SK-N-SH treated with all-trans-retinoic acid at 6 μM for 48 hours (cell line): ENCODE results near the gene ICA1.

Source experiments
- CSRNP3 ChIP-seq: fragments of 250-450 bp; sonication (Bioruptor Pico); IDR thresholded peaks from 2 replicates; pipeline ENCODE4 v1.5.1; 2021; ENCODE audit warnings: mild to moderate bottlenecking, moderate library complexity
- POU6F1 ChIP-seq: fragments of 250-450 bp; sonication (Bioruptor Pico); IDR thresholded peaks from 2 replicates; pipeline ENCODE4 v1.8.0; 2021; ENCODE audit warnings: low read depth, mild to moderate bottlenecking, moderate library complexity, borderline replicate concordance
- RARB ChIP-seq: fragments of 250-450 bp; sonication (Bioruptor Pico); IDR thresholded peaks from 2 replicates; pipeline ENCODE4 v1.8.0; 2021; ENCODE audit warnings: mild to moderate bottlenecking, moderate library complexity
- TCF4 ChIP-seq: fragments of 250-450 bp; sonication (Bioruptor Pico); IDR thresholded peaks from 2 replicates; pipeline ENCODE4 v1.8.0; 2021; ENCODE audit warnings: mild to moderate bottlenecking, moderate library complexity, borderline replicate concordance
- TOX ChIP-seq: fragments of 250-450 bp; sonication (Bioruptor Pico); IDR thresholded peaks from 2 replicates; pipeline ENCODE4 v1.8.0; 2021; ENCODE audit warnings: mild to moderate bottlenecking, moderate library complexity, borderline replicate concordance
- ZFP30 ChIP-seq: fragments of 450-650 bp; formaldehyde crosslinking; IDR thresholded peaks from 2 replicates; pipeline ENCODE4 v1.5.0; 2022; ENCODE audit warnings: mild to moderate bottlenecking, moderate library complexity
- ZNF565 ChIP-seq: fragments of 450-650 bp; formaldehyde crosslinking; conservative IDR thresholded peaks from 2 replicates; pipeline ENCODE4 v1.5.0; 2020; ENCODE audit warnings: low read depth, mild to moderate bottlenecking, moderate library complexity
- ZNF70 ChIP-seq: fragments of 450-650 bp; formaldehyde crosslinking; IDR thresholded peaks from 2 replicates; pipeline ENCODE4 v1.5.0; 2020; ENCODE audit warnings: mild to moderate bottlenecking, moderate library complexity
- TF ChIP-seq, protein P1 (sequence below): fragments of 250-450 bp; sonication (Bioruptor Pico); IDR thresholded peaks from 2 replicates; pipeline ENCODE4 v1.5.0; 2020; ENCODE audit warnings: mild to moderate bottlenecking, moderate library complexity
- TF ChIP-seq, protein P2 (sequence below): fragments of 250-450 bp; sonication (Bioruptor Pico); IDR thresholded peaks from 2 replicates; pipeline ENCODE4 v1.8.0; 2020; ENCODE audit warnings: mild to moderate bottlenecking, moderate library complexity, borderline replicate concordance
- TF ChIP-seq, protein P3 (sequence below): fragments of 250-450 bp; sonication (Bioruptor Pico); IDR thresholded peaks from 2 replicates; pipeline ENCODE4 v1.5.1; 2020; ENCODE audit warnings: low read depth, mild to moderate bottlenecking, moderate library complexity

GRCh38 chr7:8109196-8110022 is 152.6 kb downstream of the ICA1 start:
- TF ChIP-seq CSRNP3 (CRISPR knock-in tag) = no peak
- no peak for TF ChIP-seq ZNF70
- no peak for TF ChIP-seq TOX
- TF ChIP-seq, protein P1, sequence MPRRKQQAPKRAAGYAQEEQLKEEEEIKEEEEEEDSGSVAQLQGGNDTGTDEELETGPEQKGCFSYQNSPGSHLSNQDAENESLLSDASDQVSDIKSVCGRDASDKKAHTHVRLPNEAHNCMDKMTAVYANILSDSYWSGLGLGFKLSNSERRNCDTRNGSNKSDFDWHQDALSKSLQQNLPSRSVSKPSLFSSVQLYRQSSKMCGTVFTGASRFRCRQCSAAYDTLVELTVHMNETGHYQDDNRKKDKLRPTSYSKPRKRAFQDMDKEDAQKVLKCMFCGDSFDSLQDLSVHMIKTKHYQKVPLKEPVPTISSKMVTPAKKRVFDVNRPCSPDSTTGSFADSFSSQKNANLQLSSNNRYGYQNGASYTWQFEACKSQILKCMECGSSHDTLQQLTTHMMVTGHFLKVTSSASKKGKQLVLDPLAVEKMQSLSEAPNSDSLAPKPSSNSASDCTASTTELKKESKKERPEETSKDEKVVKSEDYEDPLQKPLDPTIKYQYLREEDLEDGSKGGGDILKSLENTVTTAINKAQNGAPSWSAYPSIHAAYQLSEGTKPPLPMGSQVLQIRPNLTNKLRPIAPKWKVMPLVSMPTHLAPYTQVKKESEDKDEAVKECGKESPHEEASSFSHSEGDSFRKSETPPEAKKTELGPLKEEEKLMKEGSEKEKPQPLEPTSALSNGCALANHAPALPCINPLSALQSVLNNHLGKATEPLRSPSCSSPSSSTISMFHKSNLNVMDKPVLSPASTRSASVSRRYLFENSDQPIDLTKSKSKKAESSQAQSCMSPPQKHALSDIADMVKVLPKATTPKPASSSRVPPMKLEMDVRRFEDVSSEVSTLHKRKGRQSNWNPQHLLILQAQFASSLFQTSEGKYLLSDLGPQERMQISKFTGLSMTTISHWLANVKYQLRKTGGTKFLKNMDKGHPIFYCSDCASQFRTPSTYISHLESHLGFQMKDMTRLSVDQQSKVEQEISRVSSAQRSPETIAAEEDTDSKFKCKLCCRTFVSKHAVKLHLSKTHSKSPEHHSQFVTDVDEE (CRISPR knock-in tag) = no peak
- TF ChIP-seq ZNF565 (CRISPR knock-in tag) = no peak
- TF ChIP-seq, protein P2, sequence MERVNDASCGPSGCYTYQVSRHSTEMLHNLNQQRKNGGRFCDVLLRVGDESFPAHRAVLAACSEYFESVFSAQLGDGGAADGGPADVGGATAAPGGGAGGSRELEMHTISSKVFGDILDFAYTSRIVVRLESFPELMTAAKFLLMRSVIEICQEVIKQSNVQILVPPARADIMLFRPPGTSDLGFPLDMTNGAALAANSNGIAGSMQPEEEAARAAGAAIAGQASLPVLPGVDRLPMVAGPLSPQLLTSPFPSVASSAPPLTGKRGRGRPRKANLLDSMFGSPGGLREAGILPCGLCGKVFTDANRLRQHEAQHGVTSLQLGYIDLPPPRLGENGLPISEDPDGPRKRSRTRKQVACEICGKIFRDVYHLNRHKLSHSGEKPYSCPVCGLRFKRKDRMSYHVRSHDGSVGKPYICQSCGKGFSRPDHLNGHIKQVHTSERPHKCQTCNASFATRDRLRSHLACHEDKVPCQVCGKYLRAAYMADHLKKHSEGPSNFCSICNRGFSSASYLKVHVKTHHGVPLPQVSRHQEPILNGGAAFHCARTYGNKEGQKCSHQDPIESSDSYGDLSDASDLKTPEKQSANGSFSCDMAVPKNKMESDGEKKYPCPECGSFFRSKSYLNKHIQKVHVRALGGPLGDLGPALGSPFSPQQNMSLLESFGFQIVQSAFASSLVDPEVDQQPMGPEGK = no peak
- no peak for TF ChIP-seq RARB (CRISPR knock-in tag)
- no peak for TF ChIP-seq TCF4 (CRISPR knock-in tag)
- TF ChIP-seq POU6F1 (CRISPR knock-in tag) = no peak
- TF ChIP-seq ZFP30 (CRISPR knock-in tag) = no peak
- TF ChIP-seq, protein P3, sequence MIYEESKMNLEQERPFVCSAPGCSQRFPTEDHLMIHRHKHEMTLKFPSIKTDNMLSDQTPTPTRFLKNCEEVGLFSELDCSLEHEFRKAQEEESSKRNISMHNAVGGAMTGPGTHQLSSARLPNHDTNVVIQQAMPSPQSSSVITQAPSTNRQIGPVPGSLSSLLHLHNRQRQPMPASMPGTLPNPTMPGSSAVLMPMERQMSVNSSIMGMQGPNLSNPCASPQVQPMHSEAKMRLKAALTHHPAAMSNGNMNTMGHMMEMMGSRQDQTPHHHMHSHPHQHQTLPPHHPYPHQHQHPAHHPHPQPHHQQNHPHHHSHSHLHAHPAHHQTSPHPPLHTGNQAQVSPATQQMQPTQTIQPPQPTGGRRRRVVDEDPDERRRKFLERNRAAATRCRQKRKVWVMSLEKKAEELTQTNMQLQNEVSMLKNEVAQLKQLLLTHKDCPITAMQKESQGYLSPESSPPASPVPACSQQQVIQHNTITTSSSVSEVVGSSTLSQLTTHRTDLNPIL (CRISPR knock-in tag) = no peak
